ENCODE measurements around the gene ANKRD34A. TPM values are rescaled to one million over a fixed set of nuclear protein-coding genes. Genes with fewer than 3 reads are reported as not detected.

Gene ANKRD34A
- total RNA-seq, 1 donor from 2014 or later, result 0.59 TPM

DNA sequence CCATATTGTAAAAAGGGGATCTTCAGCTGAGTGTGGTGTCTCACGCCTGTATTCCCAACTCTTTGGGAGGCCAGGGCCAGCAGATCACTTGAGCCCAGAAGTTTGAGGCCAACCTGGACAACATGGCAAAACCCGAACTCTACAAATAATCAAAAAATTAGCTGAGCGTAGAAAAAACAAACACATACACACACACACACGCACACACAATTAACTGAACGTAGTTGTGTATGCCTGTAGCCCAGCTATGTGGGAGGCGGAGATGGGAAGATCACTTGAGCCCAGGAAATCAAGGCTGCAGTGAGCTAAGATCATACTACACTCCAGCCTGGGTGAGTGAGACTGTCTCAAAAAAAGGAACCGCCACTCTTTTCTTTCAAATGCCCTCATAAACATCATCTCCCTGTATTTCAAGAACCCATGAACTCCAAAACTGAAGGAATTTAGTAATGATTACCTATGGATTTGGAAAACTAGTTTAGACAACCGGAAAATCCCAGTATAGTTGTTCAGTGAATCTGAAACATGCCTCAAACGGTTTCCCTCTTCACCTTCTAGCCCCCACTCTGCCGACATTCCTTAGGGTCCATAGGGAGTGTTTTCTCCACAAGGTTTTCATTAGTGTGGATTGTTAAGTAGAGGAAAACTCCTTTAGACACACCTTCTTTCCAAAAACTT, 27.5 kb upstream of the ANKRD34A start:
- peak overlapping the region; percentile 22 for H3K4me3 Mint-ChIP-seq (ENCODE audit: unreplicated experiment)
- peaks cover 14% of the 10 kb centered on the region for H3K4me1 Mint-ChIP-seq (ENCODE audit: low read depth, unreplicated experiment)
- H3K9me3 Mint-ChIP-seq (ENCODE audit: unreplicated experiment), result peaks cover 7% of the 10 kb centered on the region
- peaks cover 28% of the 10 kb centered on the region for H3K36me3 Mint-ChIP-seq (ENCODE audit: unreplicated experiment)
- TF ChIP-seq, protein P1, sequence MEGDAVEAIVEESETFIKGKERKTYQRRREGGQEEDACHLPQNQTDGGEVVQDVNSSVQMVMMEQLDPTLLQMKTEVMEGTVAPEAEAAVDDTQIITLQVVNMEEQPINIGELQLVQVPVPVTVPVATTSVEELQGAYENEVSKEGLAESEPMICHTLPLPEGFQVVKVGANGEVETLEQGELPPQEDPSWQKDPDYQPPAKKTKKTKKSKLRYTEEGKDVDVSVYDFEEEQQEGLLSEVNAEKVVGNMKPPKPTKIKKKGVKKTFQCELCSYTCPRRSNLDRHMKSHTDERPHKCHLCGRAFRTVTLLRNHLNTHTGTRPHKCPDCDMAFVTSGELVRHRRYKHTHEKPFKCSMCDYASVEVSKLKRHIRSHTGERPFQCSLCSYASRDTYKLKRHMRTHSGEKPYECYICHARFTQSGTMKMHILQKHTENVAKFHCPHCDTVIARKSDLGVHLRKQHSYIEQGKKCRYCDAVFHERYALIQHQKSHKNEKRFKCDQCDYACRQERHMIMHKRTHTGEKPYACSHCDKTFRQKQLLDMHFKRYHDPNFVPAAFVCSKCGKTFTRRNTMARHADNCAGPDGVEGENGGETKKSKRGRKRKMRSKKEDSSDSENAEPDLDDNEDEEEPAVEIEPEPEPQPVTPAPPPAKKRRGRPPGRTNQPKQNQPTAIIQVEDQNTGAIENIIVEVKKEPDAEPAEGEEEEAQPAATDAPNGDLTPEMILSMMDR (IDR thresholded peaks at IDR 0.05; ENCODE audit: partially characterized antibody, unreplicated experiment), result no peak
- no peak overlapping the region for H3K27ac Mint-ChIP-seq (ENCODE audit: unreplicated experiment)
- peaks cover 10% of the 10 kb centered on the region for H3K27me3 Mint-ChIP-seq (ENCODE audit: unreplicated experiment)
- DNase-seq, result no peak

DNA sequence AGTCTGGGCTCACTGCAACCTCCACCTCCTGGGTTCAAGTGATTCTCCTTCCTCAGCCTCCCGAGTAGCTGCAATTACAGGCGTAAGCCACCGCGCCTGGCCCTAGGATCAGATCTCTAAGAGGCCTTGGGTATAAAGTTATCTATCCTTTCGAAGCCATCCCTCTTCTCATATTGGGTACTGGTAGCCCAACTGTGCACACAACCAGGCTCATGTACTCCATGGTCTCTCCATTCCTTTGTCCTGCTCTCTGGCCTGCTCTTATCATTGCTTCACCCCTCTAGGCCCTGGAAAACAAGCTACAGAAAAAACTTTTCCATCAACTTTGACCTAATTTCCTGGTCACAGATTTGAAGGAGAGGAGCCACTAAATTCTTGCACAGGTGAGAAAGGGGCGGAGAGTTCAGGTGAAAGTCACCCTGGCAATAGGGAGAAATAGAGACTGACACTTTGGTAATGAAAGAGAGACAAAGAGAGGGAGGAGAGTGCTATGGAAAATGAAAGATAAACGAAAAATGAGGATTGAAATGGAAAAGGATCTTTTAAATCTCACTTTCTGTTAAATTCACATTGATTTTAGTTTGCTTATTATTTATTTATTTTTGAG, 26.0 kb upstream of the ANKRD34A start:
- Mint-ChIP-seq H3K36me3 (ENCODE audit: unreplicated experiment) (peaks cover 21% of the 10 kb centered on the region), H3K27me3 (ENCODE audit: unreplicated experiment) (peaks cover 4% of the 10 kb centered on the region), H3K27ac (ENCODE audit: unreplicated experiment) (no peak overlapping the region), H3K4me3 (ENCODE audit: unreplicated experiment) (peak overlapping the region; percentile 20), H3K4me1 (ENCODE audit: low read depth, unreplicated experiment) (peaks cover 21% of the 10 kb centered on the region), H3K9me3 (ENCODE audit: unreplicated experiment) (peaks cover 2% of the 10 kb centered on the region)
- DNase-seq, result no peak
- TF ChIP-seq, protein P1 (IDR thresholded peaks at IDR 0.05; ENCODE audit: partially characterized antibody, unreplicated experiment), result no peak

DNA sequence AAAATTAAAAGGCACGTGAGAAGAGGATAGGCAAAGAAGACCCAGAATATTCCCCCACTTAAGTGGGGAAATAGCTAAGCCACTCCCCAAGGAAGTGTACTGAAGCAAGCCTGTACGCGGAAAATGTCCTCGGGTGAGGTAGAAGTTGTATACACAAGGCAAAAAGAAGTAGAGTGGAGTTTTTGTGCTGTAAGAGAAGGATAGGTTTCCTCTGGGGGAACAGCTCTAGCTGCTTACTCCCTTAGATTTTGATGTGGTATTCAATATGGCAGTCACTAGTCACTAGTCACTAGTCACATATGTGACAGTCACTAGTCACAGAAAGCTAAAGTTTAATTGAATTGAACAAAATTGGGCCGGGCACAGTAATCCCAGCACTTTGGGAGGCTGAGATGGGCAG, 24.4 kb upstream of the ANKRD34A start:
- H3K27me3 Mint-ChIP-seq (ENCODE audit: unreplicated experiment), result peaks cover 4% of the 10 kb centered on the region

DNA sequence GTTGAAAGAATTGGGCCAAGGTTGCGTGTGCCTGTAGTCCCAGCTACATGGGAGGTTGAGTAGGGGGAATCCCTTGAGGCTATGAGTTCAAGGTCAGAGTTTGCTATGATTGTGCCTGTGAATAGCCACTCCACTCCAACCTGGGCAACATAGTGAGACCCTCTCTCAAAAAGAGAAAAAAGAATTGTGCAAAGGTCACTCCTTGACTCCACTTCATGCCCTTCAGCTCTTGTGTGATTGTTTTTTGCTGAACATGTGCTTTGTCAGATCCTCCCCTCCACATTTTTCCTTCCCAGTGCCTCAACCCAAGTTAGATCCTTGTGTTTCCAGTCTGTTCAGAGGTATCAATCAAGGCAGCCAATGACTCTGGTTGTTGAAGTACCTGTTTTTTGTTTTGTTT, 23.6 kb upstream of the ANKRD34A start:
- TF ChIP-seq, protein P1 (IDR thresholded peaks at IDR 0.05; ENCODE audit: partially characterized antibody, unreplicated experiment), result no peak
- Mint-ChIP-seq H3K4me3 (ENCODE audit: unreplicated experiment) (no peak overlapping the region), H3K27me3 (ENCODE audit: unreplicated experiment) (peaks cover 4% of the 10 kb centered on the region), H3K4me1 (ENCODE audit: low read depth, unreplicated experiment) (peaks cover 17% of the 10 kb centered on the region), H3K9me3 (ENCODE audit: unreplicated experiment) (peaks cover 2% of the 10 kb centered on the region), H3K36me3 (ENCODE audit: unreplicated experiment) (no peaks in the 10 kb centered on the region), H3K27ac (ENCODE audit: unreplicated experiment) (no peak overlapping the region)
- no peak for DNase-seq

More for the DNA sequence above, 24.4 kb upstream of the ANKRD34A start:
- no peak overlapping the region for H3K27ac Mint-ChIP-seq (ENCODE audit: unreplicated experiment)
- peaks cover 23% of the 10 kb centered on the region for H3K4me1 Mint-ChIP-seq (ENCODE audit: low read depth, unreplicated experiment)
- TF ChIP-seq, protein P1 (IDR thresholded peaks at IDR 0.05; ENCODE audit: partially characterized antibody, unreplicated experiment), result no peak
- no peak overlapping the region for H3K4me3 Mint-ChIP-seq (ENCODE audit: unreplicated experiment)
- DNase-seq, result no peak
- peaks cover 2% of the 10 kb centered on the region for H3K9me3 Mint-ChIP-seq (ENCODE audit: unreplicated experiment)
- H3K36me3 Mint-ChIP-seq (ENCODE audit: unreplicated experiment), result peaks cover 6% of the 10 kb centered on the region

DNA sequence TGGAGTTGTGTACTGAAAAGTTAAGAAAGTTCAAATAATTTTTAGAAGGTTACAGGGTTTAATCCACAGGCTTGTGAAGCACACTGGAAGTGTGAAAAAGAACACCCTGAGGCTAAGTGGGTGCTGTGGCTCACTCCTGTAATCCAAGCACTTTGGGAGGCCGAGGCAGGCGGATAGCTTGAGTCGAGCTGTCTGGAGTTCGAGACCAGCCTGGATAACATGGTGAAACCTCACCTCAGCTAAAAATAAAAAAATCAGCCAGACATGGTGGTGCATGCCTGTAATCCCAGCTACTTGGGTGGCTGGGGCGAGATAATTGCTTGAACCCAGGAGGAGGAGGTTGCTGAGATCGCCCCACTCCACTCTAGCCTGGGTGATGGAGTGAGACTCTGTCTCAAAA, 22.2 kb upstream of the ANKRD34A start:
- H3K4me1 Mint-ChIP-seq (ENCODE audit: low read depth, unreplicated experiment), result peaks cover 12% of the 10 kb centered on the region
- H3K27me3 Mint-ChIP-seq (ENCODE audit: unreplicated experiment), result peaks cover 4% of the 10 kb centered on the region
- TF ChIP-seq, protein P1 (IDR thresholded peaks at IDR 0.05; ENCODE audit: partially characterized antibody, unreplicated experiment), result no peak
- no peak for DNase-seq
- H3K9me3 Mint-ChIP-seq (ENCODE audit: unreplicated experiment), result peaks cover 2% of the 10 kb centered on the region
- no peaks in the 10 kb centered on the region for H3K36me3 Mint-ChIP-seq (ENCODE audit: unreplicated experiment)
- H3K4me3 Mint-ChIP-seq (ENCODE audit: unreplicated experiment), result no peak overlapping the region
- no peak overlapping the region for H3K27ac Mint-ChIP-seq (ENCODE audit: unreplicated experiment)

All from glutamatergic neuron (in vitro differentiated cells).